ENCODE results near the gene PGP.

PGP gene

DNA sequence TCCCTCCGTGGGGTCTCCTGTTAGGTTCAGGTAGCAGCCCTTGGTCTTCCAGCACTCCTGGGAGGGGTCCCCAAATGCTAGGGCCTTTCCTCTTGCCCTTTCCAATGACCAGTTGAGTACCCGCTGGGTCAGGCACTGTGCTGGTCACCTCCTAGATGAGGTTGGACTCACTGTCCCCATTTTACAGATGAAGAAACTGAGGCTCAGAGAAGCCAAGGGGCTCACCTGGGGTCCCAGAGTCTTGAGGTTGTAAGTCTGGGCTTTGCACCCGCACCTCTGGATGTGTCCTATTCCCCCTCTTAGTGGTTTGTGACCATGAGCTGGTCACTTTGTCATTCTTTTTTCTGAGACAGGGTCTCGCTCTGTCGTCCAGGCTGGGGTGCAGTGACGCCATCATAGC lies 16.9 kb downstream of the PGP start:
- no peak for DNase-seq

DNA sequence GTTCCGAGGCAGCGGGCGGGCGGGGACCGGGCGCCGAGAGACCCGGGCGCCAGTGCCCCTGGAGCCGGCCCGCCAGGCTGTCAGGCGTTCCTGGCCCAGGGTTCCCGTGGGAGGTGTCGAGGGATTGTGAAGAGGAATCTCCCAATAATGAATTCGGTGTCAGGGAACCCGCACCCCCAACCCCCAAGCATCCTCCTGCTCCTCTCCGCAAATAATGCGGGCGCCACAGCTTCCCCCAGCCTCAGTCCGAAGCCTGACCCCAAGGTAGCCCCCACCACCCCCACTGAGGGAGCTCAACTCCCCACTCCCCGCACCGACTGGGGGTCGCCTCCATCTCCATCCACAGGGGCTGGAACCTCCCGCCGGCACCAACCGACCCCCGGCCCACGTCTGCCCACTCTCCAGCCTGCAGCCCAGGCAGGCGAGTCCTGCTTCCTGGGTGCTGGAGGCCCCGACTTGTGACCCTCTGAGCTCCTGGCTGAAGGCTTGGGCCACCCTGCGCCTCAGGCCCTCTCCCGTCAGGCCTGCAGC lies 17.6 kb downstream of the PGP start:
- DNase-seq: no peak

DNA sequence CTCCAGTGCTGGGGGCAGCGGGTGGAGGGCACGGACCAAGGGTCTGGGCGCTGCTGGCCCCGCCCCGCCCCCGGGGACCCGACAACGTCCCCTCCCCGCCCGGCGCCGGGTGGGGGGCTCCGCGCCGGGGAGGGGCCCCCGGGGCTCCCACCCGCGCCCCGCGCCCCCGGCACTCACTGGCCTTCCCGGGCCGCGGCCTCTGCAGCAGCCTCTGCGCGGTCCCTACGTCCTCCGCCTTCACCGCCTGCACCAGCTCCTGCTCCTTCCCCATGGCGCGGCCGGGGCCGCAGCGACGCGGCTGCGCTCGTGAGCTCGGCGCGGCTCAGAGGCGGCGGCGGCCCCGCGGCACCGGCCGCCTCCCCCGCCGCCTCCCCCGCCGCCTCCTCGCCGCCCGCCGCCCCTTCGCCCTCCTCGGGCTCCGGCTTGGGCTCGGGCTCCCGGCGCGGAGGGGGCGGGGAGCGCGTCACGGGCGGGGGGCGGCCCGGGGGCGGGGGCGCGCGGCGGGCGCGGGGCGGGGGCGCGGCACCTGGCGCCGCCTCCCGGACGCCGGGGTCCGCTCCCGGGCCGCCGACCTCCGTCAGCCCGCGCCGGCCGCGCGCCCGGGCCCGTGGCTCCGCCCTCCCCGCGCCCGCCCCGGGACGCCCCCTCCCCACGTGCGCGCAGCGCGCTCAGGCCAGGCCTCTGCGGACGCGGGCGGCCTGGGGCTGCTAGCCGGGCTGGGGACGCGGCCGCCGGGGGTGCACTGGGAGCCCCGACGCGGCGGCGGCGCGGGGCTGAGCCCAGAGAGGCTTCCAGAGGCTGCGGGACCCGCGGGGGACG lies 18.3 kb downstream of the PGP start, which contains the start of gene CASKIN1:
CASKIN1 (minus strand) TSS at position 444 of the 819 bp plus-strand sequence; CDS start at position 271, 173 bp downstream.
- DNase-seq: peak; percentile 61

DNA sequence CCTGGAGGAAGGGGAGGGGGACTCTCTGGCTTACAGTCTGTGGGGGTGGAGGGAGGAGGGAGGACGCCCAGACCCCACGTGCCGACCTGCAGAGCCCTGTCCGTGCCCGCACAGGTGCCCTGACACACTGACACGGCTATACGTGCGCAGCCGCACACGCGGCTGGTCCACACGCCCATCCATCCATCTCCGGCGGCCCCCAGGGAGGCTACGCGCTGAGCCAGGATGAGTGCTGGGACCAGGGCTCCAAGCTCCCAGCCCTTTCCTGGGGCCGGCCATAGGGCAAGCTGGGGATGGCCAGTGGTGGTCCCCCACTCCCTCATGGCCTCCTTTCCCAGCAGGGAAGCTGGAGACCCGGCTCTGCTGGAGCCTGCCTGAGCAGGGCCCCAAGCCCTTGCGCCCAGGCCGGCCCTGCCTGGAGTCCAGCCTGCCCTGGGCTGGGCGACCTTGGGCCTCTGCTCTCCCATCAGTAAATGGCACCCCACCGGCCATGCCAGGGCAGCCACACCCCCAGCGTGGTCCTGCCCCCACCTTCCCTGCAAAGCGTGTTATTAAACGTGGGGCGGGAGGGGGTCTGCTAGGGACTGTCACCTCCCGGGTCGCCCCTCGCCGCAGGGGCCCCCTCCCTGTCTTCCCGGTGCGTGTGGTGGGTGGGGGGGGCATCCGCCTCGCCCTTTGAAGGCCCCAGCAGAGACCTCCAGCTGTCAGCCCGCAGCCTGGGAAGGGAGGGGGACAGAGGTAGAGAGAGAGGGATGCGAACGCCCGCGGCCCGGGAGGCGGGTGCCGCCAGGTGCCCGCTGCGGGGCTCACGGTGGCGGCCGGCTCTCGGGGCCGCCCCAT lies 19.1 kb downstream of the PGP start:
- DNase-seq: peak; percentile 61

DNA sequence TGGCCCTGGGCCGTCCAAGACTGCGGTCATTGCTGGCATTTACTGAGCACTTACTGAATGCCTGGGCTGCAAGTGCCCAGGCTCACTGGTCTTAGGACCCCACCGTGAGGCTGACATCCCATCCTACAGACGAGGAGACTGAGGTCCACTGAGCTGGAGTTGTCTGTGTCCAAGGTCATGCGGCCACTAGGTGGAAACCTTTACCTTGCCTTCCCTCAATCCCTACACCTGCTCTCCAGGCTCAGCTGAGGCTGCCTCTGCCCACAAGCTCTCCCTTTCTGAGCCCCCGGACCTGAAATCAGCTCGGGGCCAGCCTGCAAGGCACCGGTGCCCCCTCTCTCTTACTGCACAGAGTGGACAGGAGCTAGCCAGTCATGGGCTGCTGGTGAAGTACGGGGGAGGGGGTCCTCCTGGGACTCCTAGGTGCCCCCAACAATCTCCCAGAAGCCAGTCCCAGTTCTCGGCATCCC lies 19.8 kb downstream of the PGP start:
- peak; percentile 77 for DNase-seq

DNA sequence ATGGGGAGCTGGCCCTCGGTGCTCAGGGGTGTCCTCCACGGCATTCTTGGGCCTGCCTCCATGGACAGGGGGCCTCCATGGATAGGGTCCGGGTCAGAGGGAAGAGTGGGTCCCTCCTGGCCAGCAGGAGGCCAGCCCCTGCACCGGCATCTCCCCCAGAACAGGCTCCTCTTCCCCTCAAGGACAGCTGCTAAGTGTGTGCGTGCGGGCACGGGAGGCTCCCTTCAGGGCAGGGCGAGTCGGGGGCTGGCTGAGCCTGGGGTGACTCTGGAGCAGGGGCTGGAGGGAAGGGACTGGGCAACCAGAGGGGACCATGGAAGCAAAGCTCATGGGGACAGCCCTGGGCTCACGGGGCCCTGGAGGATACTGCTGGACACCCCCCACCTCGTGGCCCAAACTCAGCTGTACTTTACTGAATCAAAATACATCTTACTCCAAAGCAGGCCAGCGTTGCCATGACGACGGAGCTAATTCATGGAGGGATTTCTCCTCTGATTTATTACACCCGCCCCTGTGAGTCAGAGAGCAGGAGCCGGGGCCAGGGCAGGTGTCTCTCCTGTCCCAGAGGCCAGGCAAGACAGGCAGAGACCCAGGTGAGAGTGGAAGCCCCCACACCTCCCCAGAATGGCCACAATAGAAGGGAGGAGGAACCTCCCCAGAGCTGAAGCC lies 20.3 kb downstream of the PGP start:
- peak; percentile 18 for DNase-seq

DNA sequence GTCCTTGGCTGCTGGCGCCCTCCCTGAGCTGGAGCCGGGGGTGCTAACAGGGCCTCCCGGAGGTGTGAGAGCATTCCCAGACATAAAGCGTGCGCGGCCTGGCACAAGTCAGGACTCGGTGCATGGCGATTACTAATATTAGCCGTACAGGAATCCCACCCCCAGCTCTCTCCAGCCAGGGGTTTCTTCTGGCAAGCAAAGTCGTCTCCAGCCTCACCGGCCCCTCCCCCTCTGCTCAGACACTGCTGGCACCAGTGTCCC lies 23.3 kb downstream of the PGP start:
- no peak for DNase-seq

DNA sequence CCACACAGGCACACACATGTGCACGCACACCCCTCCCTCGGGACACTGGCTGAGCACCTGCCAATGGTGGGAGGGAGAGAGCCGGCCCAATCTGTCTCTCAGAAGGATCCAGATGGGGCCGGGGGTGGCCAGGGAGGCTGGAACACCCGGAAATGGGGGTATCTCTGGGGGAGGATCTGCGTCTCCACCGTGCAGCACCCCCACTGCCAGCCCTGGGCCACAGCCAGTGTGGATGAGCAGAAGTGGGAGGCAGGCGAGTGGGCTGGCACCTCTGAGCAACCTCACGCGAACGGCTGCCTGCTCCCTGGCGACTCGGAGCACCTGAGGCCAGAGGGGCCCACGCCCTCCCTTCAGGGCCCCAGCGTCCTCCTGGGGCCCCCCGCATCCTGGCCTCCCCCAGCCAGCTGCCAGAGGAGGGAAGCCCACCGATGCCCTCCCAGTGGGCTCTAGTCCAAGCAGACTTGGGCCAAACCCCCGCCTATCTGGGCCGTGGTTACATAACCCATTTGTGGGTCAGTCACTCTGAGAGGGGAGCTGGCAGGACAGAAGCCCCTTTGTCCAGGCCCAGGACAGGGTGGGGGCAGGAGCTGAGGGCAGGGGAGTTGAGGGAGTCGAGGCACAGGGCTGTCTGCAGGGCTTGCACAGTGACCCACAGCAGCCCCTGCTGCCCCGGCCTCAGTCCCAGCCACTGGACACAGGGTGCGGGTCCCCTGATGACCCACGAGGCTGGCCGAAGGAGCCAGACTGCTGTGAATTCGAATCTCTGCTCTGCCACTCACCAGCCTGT lies 23.8 kb downstream of the PGP start:
- DNase-seq: no peak

DNA sequence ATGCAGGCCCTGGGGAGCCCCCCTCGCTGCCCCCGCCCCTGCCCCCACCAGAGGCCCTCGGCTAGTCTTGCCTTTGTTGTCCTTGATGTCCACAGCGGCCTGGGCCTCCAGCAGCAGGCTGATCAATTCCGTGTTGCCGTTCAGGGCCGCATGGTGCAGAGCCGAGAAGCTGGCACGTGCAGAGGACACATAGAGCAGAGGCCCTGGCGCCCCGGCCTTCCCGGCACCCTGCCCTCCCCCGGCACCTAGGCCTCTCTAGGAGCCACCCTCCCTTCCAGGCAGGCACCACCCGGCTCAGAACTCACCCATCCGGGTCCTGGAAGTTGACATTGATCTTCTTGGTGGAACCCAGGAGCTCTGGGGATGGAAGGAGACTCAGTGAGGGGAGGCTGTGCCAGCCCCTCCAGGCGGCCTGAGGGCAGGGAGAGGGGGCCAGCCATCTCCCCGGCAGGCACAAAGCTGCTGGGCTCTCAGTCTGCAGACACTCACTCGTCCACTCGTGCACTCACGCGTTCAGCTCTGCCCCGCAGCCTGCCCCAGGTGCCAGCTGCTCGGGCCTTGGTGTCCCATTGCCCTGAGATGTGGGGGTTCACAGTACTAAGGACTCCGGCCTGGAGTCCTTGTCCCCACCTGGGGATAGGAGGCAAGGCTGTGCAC lies 24.5 kb downstream of the PGP start:
- no peak for DNase-seq

DNA sequence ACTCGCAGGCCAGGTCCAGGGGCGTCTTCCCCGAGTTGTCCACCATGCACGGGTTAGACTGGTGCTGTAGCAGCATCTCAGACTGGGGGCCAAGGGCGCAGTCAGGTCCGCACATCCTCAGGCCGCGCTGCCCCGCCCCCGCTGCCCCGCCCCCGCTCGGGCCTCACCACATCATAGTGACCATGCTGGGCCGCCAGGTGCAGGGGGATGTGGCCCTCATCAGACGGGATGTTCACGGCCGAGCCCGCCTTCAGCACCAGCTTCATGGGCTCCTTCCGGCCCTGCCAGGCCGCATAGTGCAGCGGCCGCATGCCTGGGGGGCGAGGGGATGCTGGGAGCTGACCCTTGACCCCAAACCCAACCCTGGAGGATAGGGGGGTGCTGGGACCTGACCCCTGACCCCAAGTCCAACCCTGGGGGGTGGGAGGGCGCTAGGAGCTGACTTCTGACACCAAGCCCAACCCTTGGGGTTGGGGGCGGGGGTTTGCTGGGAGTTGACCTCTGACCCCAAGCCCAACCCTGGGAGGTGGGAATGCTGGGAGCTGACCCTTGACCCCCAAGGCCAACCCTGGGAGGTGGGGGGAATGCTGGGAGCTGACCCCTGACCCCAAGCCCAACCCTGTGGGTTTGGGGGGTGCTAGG lies 25.3 kb downstream of the PGP start:
- no peak for DNase-seq

DNA sequence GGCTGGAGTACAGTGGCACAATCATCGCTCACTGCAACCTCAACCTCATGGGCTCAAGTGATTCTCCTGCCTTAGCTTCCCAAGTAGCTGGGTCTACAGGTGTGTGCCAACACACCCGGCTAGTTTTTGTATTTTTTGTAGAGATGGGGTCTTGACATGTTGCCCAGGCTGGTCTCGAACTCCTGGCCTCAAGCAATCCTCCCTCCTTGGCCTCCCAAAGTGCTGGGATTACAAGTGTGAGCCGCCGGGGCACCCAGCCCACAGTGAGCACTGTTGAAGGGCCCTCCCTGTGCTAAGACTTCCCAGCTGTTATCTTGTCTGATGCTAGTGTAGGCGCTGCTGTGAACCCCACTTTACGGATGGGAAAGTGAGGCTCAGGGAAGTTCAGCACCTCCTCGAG lies 26.2 kb downstream of the PGP start:
- no peak for DNase-seq

DNA sequence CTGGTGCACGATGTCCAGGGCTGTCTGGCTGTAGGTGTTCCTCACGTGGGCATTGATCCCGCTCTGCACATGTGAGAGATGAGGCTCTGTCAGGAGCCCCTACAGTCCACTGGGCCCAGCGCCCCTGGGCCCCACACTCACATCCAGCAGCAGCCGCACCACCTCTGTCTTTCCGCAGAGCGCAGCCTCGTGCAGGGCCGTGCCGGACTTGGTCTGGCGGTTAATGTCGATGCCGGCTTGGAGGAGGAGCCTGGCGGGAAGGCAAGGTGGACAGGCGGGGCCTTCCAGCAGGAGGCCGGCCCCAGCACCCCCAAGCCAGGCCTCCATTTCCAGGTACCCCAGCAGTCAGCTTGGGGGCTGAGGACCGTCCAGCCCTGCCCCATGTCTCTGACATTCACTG lies 27.4 kb downstream of the PGP start:
- no peak for DNase-seq

DNA sequence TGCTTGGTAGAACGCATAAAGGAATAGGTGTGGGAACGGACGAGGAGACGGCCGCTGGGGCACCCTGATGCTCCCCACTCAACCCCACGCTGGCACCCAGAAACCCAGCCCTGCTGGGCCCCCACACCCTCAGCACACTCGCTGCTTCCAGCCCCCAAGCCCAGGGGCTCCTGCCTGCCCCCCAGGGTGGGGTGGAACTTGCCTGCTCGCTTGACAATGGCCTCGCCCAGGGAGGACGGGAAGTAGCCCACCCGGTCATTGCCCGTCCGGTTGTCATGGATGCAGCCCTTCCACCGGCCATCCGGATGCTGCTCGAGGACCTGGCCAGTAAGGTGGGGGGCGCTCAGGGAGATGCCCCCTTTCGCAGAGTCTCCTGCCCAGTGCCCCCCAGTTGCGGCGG lies 28.1 kb downstream of the PGP start:
- DNase-seq: no peak

DNA sequence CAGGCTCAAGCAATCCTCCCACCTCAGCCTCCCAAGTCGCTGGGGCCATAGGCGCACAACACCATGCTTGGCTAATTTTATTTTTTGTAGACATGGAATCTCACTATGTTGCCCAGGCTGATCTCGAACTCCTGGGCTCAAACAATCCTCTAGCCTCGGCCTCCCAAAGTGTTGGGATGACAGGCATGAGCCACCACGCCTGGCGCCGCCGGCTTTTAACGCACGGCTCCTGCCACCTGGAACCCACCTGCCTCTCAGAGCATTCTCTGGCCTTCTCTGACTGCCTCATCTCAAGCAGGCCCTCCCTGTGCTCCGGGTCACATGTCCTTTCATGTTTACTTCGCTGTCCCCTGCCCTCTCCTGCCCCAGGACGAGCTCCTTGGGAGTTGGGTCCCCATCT lies 28.6 kb downstream of the PGP start:
- DNase-seq: no peak

DNA sequence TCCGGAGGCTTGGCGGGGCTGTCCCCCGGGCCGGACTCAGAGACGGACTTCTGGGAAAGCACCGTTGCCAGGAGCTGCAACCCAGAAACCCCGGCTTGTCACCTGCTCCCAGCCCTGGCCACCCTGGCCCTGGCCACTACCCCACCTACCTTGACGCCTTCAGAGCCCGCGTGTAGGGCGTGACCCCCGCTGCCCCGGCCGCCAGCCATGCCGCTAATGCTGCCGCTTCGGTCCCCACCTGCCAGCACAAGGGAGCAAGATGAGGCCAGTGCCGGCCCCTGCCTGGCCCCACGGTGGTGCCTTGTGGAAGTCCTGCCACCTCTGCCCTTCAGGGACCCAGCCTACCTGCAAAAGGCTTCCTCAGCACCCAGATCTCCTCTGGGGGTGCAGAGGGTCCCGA lies 29.7 kb downstream of the PGP start:
- no peak for DNase-seq

DNA sequence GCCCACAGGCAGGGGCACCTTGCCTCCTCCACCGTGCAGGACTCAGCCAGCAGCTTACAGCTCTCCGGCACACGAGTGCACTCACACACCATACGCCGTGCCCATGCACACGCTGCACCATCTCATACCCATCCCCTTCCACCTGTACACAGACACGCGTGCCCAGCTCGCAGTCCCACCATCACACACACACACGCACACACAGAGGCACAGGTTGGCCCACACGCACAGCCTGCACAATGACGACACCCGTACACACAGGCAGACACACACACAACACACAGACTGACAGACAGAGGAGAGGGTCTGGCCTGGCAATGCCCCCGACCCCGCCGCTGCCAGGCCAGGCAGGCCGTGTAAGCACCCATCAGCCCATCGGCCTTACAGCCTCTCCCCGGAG lies 30.3 kb downstream of the PGP start:
- DNase-seq: no peak

DNA sequence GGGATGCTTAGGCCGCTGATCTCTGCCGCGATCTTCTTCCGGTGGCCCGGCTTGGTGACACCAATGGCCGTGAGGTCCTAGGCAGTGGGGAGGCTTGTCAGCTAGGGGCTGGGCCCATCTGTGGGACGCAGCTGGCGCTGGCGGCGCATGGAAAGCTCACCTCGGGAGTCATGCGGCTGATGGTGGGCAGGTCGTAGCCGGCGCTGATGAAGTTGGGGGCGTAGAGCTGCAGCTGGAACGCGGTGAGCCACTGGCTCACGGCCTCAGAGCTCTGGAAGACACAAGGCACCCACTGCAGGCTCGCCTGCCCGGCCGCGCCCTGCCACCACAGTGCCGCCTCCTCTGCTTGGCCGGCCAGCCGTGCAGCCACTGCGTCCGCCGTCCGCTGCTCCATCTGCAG lies 31.0 kb downstream of the PGP start:
- no peak for DNase-seq

DNA sequence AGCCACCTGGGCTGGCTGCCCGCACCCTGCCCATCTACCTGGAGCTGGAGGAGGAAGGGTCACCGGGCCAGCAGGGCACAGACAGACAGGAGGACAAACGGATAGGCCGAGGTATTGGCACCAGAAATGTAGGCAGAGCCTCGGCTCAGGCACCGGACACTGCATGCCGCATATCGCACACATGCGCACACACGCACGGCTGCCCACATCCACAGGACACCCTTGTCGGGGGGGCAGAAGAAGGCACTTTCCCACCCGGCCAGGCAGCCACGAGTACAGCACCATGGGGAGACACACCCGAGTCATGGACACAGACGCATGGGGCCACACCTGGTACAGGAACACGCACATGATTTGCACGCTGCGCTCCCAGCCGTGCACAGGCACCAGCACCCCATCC lies 32.7 kb downstream of the PGP start:
- no peak for DNase-seq

DNA sequence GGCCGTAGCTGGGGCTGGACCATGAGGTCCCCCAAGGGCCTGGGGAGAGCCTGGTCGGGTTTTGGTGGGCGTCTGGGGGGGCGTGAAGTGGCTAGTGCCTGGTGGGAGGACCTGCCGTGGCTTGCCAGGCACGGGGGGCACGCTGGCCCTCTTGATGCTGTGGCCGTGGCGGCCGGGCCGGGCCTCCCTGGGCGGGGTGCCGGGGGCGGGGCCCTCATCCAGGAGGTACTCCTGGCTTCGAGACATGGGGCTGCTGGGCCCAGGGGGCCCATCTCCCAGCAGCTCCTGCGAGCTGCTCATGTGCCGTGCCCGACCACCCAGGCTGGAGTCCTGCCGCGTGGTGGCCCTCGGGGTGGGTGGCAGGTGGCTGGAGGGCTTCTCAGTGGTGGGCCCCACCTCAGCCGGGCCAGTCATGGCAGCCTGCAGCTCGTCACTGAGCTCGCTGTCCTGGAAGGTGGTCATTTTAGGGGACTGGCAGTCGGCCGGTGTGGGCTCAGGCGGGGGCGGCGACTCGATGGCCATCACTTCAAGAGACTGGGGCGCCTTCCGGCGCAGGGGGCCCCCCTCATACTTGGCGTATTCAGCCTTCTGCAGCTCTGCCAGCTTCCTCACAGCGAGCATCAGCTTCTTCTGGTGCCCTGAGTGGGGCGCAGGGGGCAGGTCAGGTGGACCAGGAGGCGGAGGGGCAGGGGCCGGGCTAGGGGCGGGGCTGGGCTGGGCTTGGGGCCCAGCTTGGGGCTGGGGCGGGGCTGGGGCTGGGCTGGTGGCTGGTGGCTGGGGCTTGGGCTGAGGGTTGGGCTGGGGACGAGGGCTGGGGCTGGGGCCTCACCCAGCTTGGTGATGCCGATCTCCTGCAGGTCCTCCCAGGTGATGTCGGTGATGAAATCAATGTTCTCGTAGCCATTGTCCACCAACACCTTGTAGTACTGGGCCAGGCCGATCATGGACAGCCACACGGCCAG lies 33.4 kb downstream of the PGP start:
- DNase-seq: no peak

DNA sequence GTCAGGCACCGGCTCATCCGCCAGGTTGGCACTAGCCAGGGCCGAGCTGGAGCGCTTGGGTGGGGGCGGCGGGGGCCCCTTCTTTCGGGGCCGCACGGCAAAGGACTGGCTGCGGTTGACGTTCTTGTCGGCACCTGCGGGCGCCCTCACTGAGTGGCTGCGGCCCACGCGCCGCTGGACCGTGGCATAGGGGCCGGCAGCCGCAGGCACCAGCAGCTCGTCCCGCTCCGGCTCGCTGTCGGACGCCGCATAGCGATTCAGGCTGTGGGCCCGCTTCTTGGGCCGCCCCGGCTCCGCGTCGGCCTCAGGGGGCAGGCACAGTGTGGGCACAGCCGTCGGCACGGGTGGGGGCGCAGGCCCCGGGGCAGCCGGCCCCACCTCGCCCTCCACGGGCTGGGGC lies 34.2 kb downstream of the PGP start:
- no peak for DNase-seq

Measured in NCI-H146 (cell line).